ENCODE measurements around the gene MARS2.
A peak's percentile ranks its signal among the peaks of the same experiment; 100 is the strongest.
"Not testable (repeated sequence)": the region's sequence is repeated elsewhere in the genome, so short reads cannot be mapped to it uniquely, and the experiment has no call there.

MARS2 gene

GRCh38 chr2:197705121-197705911, at the start of gene MARS2:
Gene MARS2, plus strand, starts transcription at chr2:197705369. Its CDS starts 37 bp downstream, at chr2:197705406.
- peak; percentile 91 to 95 for DNase-seq

GRCh38 chr2:197657562-197657961, 47.6 kb upstream of the MARS2 start:
- DNase-seq, result no peak

GRCh38 chr2:197661626-197662025, 43.5 kb upstream of the MARS2 start:
- no peak for DNase-seq

- no peak for DNase-seq
These were observed 38.9 kb upstream of the MARS2 start for GRCh38 chr2:197666277-197666676.

- DNase-seq, result no peak
These were observed 36.9 kb upstream of the MARS2 start for GRCh38 chr2:197668296-197668695.

GRCh38 chr2:197669077-197669476, 36.1 kb upstream of the MARS2 start:
- DNase-seq, result no peak

GRCh38 chr2:197672371-197672893, 32.7 kb upstream of the MARS2 start:
- no peak for DNase-seq

- no peak for DNase-seq
These were observed 32.1 kb upstream of the MARS2 start for GRCh38 chr2:197673106-197673505.

- no peak for DNase-seq
These were observed 31.6 kb upstream of the MARS2 start for GRCh38 chr2:197673606-197674005.

- DNase-seq, result no peak
These were observed 31.1 kb upstream of the MARS2 start for GRCh38 chr2:197674060-197674459.

- DNase-seq, result no peak
These were observed 30.6 kb upstream of the MARS2 start for GRCh38 chr2:197674591-197674990.

- DNase-seq, result no peak
These were observed 29.9 kb upstream of the MARS2 start, which contains the start of gene RFTN2 for GRCh38 chr2:197675246-197675645. Gene RFTN2, minus strand, starts transcription at chr2:197675587. Its CDS starts 129 bp downstream, at chr2:197675458.

- no peak for DNase-seq
These were observed 29.4 kb upstream of the MARS2 start for GRCh38 chr2:197675711-197676188.

GRCh38 chr2:197677056-197677455, 28.1 kb upstream of the MARS2 start:
- no peak for DNase-seq

GRCh38 chr2:197677483-197677882, 27.7 kb upstream of the MARS2 start:
- DNase-seq, result no peak

- not testable (repeated sequence) for DNase-seq
These were observed 10.0 kb upstream of the MARS2 start for GRCh38 chr2:197695206-197695605.

GRCh38 chr2:197695971-197696370, 9.2 kb upstream of the MARS2 start:
- DNase-seq, result not testable (repeated sequence)

GRCh38 chr2:197696571-197696970, 8.6 kb upstream of the MARS2 start:
- DNase-seq, result not testable (repeated sequence)

GRCh38 chr2:197699724-197700123, 5.4 kb upstream of the MARS2 start:
- DNase-seq, result not testable (repeated sequence)

GRCh38 chr2:197700960-197701359, 4.2 kb upstream of the MARS2 start:
- DNase-seq, result no peak

GRCh38 chr2:197704434-197705120, 592 bp upstream of the MARS2 start:
- peak; percentile 91 to 95 for DNase-seq

- peak; percentile 37 to 40 for DNase-seq
These were observed 1.0 kb downstream of the MARS2 start for GRCh38 chr2:197705912-197706838.

GRCh38 chr2:197706839-197707207, 1.7 kb downstream of the MARS2 start:
- DNase-seq, result peak in 1 of 2 experiments; percentile 25

All from Kasumi-1 (cell line).